Posterior vena cava (tissue), 2 donors: ENCODE results near the gene SLC11A1. TPM values are rescaled to one million over a fixed set of nuclear protein-coding genes. Genes with fewer than 3 reads are reported as not detected.

ENCODE experiments used
- microRNA-seq, 2 donors: library from miRNA; unstranded; fragments of <30 nt; microRNA quantifications; one replicate each; pipeline ENCODE4 v1.2.0, GENCODE V29; 2020 to 2021; ENCODE audit warnings: borderline microRNAs expressed in 2 of 2
- total RNA-seq, 2 donors: library from RNA; stranded (reverse); fragmentation: NEBNext Ultra II Directional; extraction: Animal tissue kit (Norgen Biotek cat#: 25700); gene quantifications; one replicate each; pipeline ENCODE4 v1.2.1, GENCODE V29; 2021
- donor health status: DM: yes; HTN: yes; CAD: no.
- donor health status: DM: yes; HTN: yes; CAD: no.

SLC11A1 gene
- total RNA-seq, 2 donors from 2014 or later, result 28.8 to 77.1 TPM

Small RNAs within 50 kb of the gene (microRNA-seq; reads per million reads assigned to microRNA genes)
- gene MIR26B, result 44,685 to 60,902 reads per million in 2 donors
- 0 to 0.32 reads per million in 2 donors for gene MIR6810

Other genes with a start within 250 kb of the SLC11A1 start
- gene CXCR1, start 215.3 kb upstream of the SLC11A1 start, total RNA-seq, result 1 to 10 TPM; 1.1 to 2.5 TPM
- gene ARPC2, start 165.1 kb upstream of the SLC11A1 start, total RNA-seq, result 100 to 1,000 TPM; 258 to 291 TPM
- gene GPBAR1, start 121.3 kb upstream of the SLC11A1 start, total RNA-seq, result 1 to 10 TPM; 1.2 to 4.2 TPM
- gene AAMP, start 112.1 kb upstream of the SLC11A1 start, total RNA-seq, result 10 to 100 TPM; 43.3 to 45.0 TPM
- gene PNKD, start 111.8 kb upstream of the SLC11A1 start, total RNA-seq, result 10 to 100 TPM; 29.8 to 45.3 TPM
- gene TMBIM1, start 89.8 kb upstream of the SLC11A1 start, total RNA-seq, result 100 to 1,000 TPM; 191 to 195 TPM
- gene CATIP, start 25.4 kb upstream of the SLC11A1 start, total RNA-seq, result not detected
- gene CTDSP1, start 17.6 kb downstream of the SLC11A1 start, total RNA-seq, result 100 to 1,000 TPM; 112 to 142 TPM
- gene VIL1, start 36.9 kb downstream of the SLC11A1 start, total RNA-seq, result not detected
- gene USP37, start 186.1 kb downstream of the SLC11A1 start, total RNA-seq, result 10 to 100 TPM; 11.7 to 13.9 TPM
- 10 to 100 TPM; 29.3 to 31.5 TPM for gene CNOT9, start 186.6 kb downstream of the SLC11A1 start, total RNA-seq
- gene PLCD4, start 225.6 kb downstream of the SLC11A1 start, total RNA-seq, result 1 to 10 TPM; 1.0 to 1.9 TPM